MM.1S (cell line): ENCODE measurements around the gene CPLX3.
"Not testable (repeated sequence)": the region's sequence is repeated elsewhere in the genome, so short reads cannot be mapped to it uniquely, and the experiment has no call there.

ENCODE experiments used
- DNase-seq: peaks from one replicate; pipeline ENCODE4 v3.0.0-alpha.2; 2015
- H2AFZ ChIP-seq: fragments of 300-600 bp; sonication (generic); 2 replicates; pipeline ENCODE4 v1.6.0; 2016; ENCODE audit warnings: antibody characterized with exemption, low read length
- H3F3A ChIP-seq: fragments of 300-600 bp; sonication (generic); 2 replicates; pipeline ENCODE4 v1.6.1; 2016; ENCODE audit warnings: mild to moderate bottlenecking, antibody characterized with exemption, low read length, moderate library complexity, mixed read lengths; ENCODE audit not compliant: insufficient read depth
- H3K27ac ChIP-seq: fragments of 300-600 bp; sonication (generic); 2 replicates; pipeline ENCODE4 v1.5.1; 2016; ENCODE audit warnings: mild to moderate bottlenecking, low read length
- H3K27me3 ChIP-seq: fragments of 300-600 bp; sonication (generic); replicated peaks from 2 replicates; pipeline ENCODE4 v1.6.0; 2016; ENCODE audit warnings: low read length; ENCODE audit not compliant: insufficient read depth
- H3K36me3 ChIP-seq: fragments of 300-600 bp; sonication (generic); replicated peaks from 2 replicates; pipeline ENCODE4 v1.6.1; 2016; ENCODE audit warnings: mild to moderate bottlenecking, low read length, mixed read lengths; ENCODE audit not compliant: insufficient read depth
- H3K4me1 ChIP-seq: fragments of 300-600 bp; sonication (generic); 2 replicates; pipeline ENCODE4 v1.6.1; 2016; ENCODE audit warnings: low read length, mixed read lengths
- H3K4me2 ChIP-seq: fragments of 300-600 bp; sonication (generic); 2 replicates; pipeline ENCODE4 v1.6.0; 2016; ENCODE audit warnings: low read depth, low read length
- H3K4me3 ChIP-seq: fragments of 300-600 bp; sonication (generic); 2 replicates; pipeline ENCODE4 v1.5.1; 2016; ENCODE audit warnings: low read length, mixed read lengths
- H3K79me2 ChIP-seq: fragments of 300-600 bp; sonication (generic); 2 replicates; pipeline ENCODE4 v1.6.1; 2016; ENCODE audit warnings: mixed run types, low read length, mixed read lengths
- H3K9ac ChIP-seq: fragments of 300-600 bp; sonication (generic); 2 replicates; pipeline ENCODE4 v1.6.1; 2016; ENCODE audit warnings: low read length, mixed read lengths
- H3K9me2 ChIP-seq: fragments of 300-600 bp; sonication (generic); replicated peaks from 2 replicates; pipeline ENCODE4 v1.6.1; 2016; ENCODE audit warnings: mild to moderate bottlenecking, low read length, mixed read lengths; ENCODE audit not compliant: insufficient read depth
- H3K9me3 ChIP-seq: fragments of 300-600 bp; sonication (generic); replicated peaks from 2 replicates; pipeline ENCODE4 v1.6.1; 2016; ENCODE audit warnings: mild to moderate bottlenecking, low read length, mixed read lengths; ENCODE audit not compliant: insufficient read depth
- H4K20me1 ChIP-seq: fragments of 300-600 bp; sonication (generic); 2 replicates; pipeline ENCODE4 v1.6.1; 2016; ENCODE audit warnings: mild to moderate bottlenecking, low read length, moderate library complexity, mixed read lengths; ENCODE audit not compliant: insufficient read depth
- EZH2 ChIP-seq: fragments of 300-600 bp; sonication (generic); optimal IDR thresholded peaks from 2 replicates; pipeline ENCODE3; 2017; ENCODE audit warnings: low read depth, mild to moderate bottlenecking, antibody characterized with exemption, low read length, mixed read lengths
- EZH2phosphoT487 ChIP-seq: fragments of 300-600 bp; sonication (generic); IDR thresholded peaks from 2 replicates; pipeline ENCODE4 v1.6.1; 2018; ENCODE audit warnings: antibody characterized with exemption, low read length
- TF ChIP-seq, protein P1 (sequence below): fragments of 300-600 bp; sonication (generic); IDR thresholded peaks from 2 replicates; pipeline ENCODE4 v1.5.1; 2016; ENCODE audit warnings: antibody characterized with exemption, low read length, mixed read lengths

Gene CPLX3

DNA sequence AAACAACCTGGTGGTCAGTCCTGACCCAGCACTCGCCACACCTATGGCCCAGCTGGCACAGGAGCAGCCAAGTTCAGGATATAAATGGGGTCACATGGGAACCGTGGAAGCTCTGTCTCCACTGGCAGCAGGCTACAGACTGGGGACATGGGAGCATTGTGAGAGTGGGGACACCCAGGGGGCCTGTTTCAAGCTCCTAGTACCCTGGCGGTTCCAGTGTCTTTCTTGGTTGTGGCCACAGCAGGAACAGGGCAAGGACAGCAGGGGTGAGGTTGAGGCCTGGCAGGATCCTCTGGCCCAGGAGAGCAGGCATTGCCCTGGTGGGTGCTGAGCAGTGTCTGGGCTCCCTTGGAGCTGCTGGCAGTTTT, 42.6 kb upstream of the CPLX3 start:
- peak overlapping the region; percentile 93 for H3K4me3 ChIP-seq
- H3K9me2 ChIP-seq: no peaks in the 10 kb centered on the region
- H3K4me1 ChIP-seq: peaks cover 54% of the 10 kb centered on the region
- H4K20me1 ChIP-seq: no peaks in the 10 kb centered on the region
- peaks cover 88% of the 10 kb centered on the region for H3F3A ChIP-seq
- H3K9me3 ChIP-seq: no peaks in the 10 kb centered on the region
- peak overlapping the region; percentile 89 for H3K9ac ChIP-seq
- DNase-seq: peak; percentile 24
- H3K79me2 ChIP-seq: peaks cover 68% of the 10 kb centered on the region
- H2AFZ ChIP-seq: no peak overlapping the region
- H3K27ac ChIP-seq: peak overlapping the region; percentile 95
- H3K36me3 ChIP-seq: no peaks in the 10 kb centered on the region
- peak overlapping the region; percentile 99 for H3K4me2 ChIP-seq
- TF ChIP-seq EZH2 (no peak), EZH2phosphoT487 (no peak)
- TF ChIP-seq, protein P1, sequence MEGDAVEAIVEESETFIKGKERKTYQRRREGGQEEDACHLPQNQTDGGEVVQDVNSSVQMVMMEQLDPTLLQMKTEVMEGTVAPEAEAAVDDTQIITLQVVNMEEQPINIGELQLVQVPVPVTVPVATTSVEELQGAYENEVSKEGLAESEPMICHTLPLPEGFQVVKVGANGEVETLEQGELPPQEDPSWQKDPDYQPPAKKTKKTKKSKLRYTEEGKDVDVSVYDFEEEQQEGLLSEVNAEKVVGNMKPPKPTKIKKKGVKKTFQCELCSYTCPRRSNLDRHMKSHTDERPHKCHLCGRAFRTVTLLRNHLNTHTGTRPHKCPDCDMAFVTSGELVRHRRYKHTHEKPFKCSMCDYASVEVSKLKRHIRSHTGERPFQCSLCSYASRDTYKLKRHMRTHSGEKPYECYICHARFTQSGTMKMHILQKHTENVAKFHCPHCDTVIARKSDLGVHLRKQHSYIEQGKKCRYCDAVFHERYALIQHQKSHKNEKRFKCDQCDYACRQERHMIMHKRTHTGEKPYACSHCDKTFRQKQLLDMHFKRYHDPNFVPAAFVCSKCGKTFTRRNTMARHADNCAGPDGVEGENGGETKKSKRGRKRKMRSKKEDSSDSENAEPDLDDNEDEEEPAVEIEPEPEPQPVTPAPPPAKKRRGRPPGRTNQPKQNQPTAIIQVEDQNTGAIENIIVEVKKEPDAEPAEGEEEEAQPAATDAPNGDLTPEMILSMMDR: no peak
- H3K27me3 ChIP-seq: no peaks in the 10 kb centered on the region

DNA sequence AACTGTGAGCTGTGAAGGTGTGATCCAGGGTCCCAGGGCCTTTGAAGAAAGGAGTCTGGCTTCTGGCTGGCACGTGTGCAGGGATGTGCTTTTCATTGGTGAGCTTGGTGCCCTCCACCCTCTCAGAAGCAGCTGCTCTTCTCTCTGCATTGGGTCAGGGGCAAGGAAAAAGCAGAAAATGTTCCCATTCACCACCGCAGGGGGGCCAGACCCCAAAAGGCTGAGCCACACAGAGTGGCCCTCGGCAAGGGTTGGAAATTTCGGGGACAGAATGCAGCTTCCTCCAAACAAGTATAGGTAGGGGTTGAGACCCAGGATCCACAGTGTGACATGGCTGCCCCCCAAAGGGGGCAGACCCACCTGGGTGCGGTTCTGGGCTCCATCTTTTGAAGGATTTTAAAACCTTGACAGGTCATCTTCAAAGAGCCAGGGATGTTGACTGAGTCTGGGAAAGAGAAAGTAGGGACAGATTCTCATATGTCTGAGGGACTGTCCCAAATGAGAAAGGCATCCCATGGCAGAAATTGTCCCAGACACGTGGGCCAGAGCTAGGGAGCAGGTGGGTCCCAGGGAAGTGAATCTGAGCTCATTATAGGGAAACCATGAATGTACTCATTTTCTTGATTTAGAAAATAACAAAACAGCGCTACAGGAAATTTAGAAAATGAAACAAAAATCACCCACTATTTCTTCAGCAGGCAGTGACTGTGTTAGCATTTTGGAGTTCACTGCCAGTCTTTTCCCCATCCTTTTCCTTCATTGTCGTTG, 41.8 kb upstream of the CPLX3 start:
- no peak for TF ChIP-seq EZH2phosphoT487
- TF ChIP-seq, protein P1: peak; percentile 13; the same call in 1 of the 2 replicates
- H3K27me3 ChIP-seq: no peaks in the 10 kb centered on the region
- H2AFZ ChIP-seq: no peak overlapping the region
- peak overlapping the region; percentile 99 for H3K4me2 ChIP-seq
- H3K4me3 ChIP-seq: peak overlapping the region; percentile 93
- peak overlapping the region; percentile 95 for H3K27ac ChIP-seq
- H3K9ac ChIP-seq: peak overlapping the region; percentile 89
- peak; percentile 27 for DNase-seq
- no peaks in the 10 kb centered on the region for H3K9me3 ChIP-seq
- peaks cover 92% of the 10 kb centered on the region for H3F3A ChIP-seq
- H3K36me3 ChIP-seq: no peaks in the 10 kb centered on the region
- H3K9me2 ChIP-seq: no peaks in the 10 kb centered on the region
- peaks cover 72% of the 10 kb centered on the region for H3K79me2 ChIP-seq
- no peaks in the 10 kb centered on the region for H4K20me1 ChIP-seq
- H3K4me1 ChIP-seq: peaks cover 54% of the 10 kb centered on the region

DNA sequence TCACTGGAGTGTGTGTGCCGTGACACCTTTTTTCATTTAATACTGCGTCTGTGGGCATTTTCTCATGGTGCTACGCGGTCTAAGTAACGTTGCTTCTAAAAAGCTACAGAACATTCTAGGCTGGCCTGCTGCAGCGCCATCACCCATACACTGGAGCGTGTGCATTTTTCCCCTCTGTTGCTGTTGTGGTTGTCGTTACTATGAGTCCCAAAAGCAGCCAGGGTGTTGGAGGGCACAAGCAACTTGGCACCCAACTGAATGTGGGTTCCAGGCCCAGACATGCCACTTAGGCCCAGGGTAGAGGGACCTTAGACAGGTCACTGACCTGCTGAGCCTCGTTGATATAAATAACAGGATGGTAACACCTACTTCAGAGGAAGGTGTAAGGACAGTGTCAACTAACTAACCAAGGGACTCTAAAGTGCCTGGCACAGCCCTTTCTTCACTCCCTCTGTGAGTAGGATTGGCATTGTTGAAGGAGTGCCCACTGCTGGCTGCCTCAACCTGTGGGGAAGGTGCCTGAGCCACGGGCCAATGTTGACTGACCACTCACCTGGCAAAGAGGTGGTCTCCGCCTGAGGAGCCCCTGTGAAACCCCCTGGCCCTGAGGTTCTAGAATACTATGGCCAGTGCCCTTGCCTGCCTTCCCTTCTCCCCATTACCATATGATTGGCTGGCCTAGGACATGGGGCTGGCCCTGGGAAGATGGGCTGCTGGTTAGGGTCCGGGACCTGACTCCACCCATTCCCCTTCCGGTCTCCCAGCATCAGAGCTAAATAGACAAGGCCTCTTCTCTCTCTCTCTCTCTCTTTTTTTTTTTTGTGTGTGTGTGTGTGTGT, 41.0 kb upstream of the CPLX3 start:
- Histone ChIP-seq H3F3A (peaks cover 94% of the 10 kb centered on the region), H3K4me1 (peaks cover 56% of the 10 kb centered on the region), H4K20me1 (no peaks in the 10 kb centered on the region), H3K4me3 (peak overlapping the region; percentile 93), H3K27me3 (no peaks in the 10 kb centered on the region), H3K27ac (peak overlapping the region; percentile 95), H3K36me3 (no peaks in the 10 kb centered on the region), H3K9ac (peak overlapping the region; percentile 89), H3K4me2 (peak overlapping the region; percentile 99), H3K79me2 (peaks cover 79% of the 10 kb centered on the region), H2AFZ (no peak overlapping the region), H3K9me2 (no peaks in the 10 kb centered on the region), H3K9me3 (no peaks in the 10 kb centered on the region)
- TF ChIP-seq EZH2 (no peak), EZH2phosphoT487 (no peak)
- TF ChIP-seq, protein P1: no peak; the same call in none of the 2 replicates
- peak; percentile 34 for DNase-seq

DNA sequence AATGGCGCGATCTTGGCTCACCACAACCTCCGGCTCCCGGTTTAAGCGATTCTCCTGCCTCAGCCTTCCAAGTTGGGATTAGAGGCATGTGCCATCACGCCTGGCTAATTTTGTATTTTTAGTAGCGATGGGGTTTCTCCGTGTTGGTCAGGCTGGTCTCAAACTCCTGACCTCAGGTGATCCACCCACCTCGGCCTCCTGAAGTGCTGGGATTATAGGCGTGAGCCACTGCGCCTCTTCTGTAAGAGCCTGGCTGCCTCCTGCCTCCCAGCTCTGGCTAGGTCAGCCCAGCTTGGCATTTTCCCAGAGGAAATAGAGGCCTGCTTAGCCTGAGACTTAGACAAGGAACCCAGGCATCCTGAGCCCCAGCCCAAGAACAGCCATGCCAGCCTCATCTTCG, 40.3 kb upstream of the CPLX3 start:
- not testable (repeated sequence) for H4K20me1 ChIP-seq, H3K36me3 ChIP-seq, H3K27me3 ChIP-seq, DNase-seq, H2AFZ ChIP-seq, H3K9me2 ChIP-seq, H3K9me3 ChIP-seq
- Histone ChIP-seq H3K79me2 (peaks cover 81% of the 10 kb centered on the region), H3F3A (peaks cover 91% of the 10 kb centered on the region), H3K27ac (peak overlapping the region; percentile 95), H3K4me3 (peak overlapping the region; percentile 39), H3K4me2 (peak overlapping the region; percentile 99), H3K9ac (peak overlapping the region; percentile 89), H3K4me1 (peaks cover 57% of the 10 kb centered on the region)
